Islet of Langerhans (tissue), 1 donor: ENCODE data around the gene KIRREL3.

ENCODE experiments used
- FAIRE-seq: peaks from one replicate; lab custom pipeline; 2011; peaks lifted over from hg19 to GRCh38; lab: Jason Lieb, UNC

The KIRREL3 gene

GRCh38 chr11:126573325-126573978, 427.1 kb downstream of the KIRREL3 start:
- no peak for FAIRE-seq

- no peak for FAIRE-seq
Observed at GRCh38 chr11:126570489-126570888, 430.1 kb downstream of the KIRREL3 start.

- FAIRE-seq, result no peak
Observed at GRCh38 chr11:126567419-126567818, 433.2 kb downstream of the KIRREL3 start.

- no peak for FAIRE-seq
Observed at GRCh38 chr11:126564566-126564965, 436.0 kb downstream of the KIRREL3 start.

- FAIRE-seq, result no peak
Observed at GRCh38 chr11:126561327-126561893, 439.2 kb downstream of the KIRREL3 start.

GRCh38 chr11:126560221-126560620, 440.3 kb downstream of the KIRREL3 start:
- FAIRE-seq, result no peak

DNA sequence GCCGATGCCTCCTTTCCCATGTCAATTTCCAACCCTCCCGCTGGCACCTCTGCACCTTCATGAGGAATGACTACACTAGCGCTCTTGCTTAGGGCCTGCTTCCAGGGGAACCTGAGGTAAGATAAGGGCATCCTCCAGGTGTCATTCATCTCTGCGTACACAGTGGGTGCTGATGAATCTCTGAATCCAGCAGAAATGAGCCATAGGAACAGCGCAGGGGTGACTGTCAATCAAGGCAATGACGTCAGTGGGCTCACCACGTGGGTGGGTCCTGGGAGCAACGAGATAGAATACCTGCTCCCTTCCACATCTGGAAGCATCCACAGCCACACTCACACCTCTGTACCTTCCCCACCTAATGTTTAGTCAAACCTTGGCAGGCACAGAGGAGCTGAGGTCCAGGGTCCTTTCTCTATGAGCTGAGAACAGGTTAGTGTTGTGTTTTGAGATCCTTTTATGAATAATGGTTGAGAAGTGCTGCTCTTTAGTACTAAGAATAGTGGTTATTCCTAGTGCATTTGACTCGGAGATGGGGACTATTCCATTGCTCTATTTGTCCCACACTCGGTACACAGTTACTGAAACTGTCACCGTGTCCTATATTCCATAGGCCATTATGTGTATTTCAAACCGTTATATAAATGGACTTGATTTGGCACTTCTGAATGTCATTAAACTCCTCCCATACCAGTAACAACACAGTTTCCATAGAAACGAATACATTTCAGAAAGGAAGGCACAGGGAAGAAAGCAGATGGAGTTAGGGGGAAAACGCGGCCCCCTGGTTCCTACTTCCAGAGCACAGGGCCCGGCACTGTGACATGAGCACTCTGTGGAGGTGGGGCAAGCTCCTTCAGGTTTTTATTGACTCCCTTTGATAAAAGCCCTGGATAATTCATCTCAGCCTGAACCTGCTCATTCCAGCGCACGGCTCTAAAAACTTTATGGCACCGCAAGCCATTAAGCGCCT, 451.7 kb downstream of the KIRREL3 start:
- no peak for FAIRE-seq

- FAIRE-seq, result no peak
Observed at GRCh38 chr11:126547691-126548090, 452.9 kb downstream of the KIRREL3 start.

GRCh38 chr11:126547161-126547560, 453.4 kb downstream of the KIRREL3 start:
- FAIRE-seq, result no peak

- FAIRE-seq, result no peak
Observed at GRCh38 chr11:126546694-126547093, 453.9 kb downstream of the KIRREL3 start.

DNA sequence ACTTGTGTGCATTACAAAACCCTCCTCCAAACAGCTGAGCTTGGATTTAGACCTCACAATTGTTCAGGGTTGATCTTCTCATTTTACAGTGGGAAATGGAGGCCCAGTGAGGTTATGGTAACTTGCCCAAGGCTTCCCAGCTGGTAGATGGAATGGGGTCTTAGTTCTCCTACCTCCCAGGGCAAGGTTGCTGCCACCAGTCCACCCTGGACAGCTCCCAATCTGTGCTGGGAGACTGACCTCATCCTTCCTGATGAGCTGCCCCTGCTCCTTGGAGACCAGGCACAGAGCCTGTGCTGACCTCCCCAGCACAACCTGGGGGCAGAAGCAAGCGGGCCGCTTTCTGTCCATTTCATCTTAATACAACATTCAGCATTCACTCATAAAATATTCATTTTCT, 454.4 kb downstream of the KIRREL3 start:
- FAIRE-seq, result no peak

- FAIRE-seq, result no peak
Observed at GRCh38 chr11:126545057-126545555, 455.5 kb downstream of the KIRREL3 start.

- no peak for FAIRE-seq
Observed at GRCh38 chr11:126544108-126545056, 456.2 kb downstream of the KIRREL3 start.

DNA sequence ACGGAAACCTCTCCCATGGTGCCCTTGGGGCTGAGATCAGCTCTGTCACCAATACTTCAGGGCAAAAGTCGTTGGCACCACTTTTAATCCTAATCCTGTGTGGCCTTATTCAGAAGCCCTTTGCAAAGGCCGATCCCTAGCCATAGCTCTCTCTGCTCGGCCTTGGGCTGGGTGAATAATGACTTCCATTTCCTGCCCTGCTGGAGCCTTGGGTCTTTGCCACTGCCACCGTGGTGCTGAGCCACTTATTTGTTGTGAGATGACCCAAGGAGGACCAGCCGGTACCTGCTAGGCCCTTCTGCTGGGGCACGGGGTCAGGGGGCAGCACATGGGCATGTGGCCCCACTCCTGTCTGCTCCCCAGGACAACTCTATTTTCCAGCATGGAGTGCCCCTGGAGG, 456.9 kb downstream of the KIRREL3 start:
- no peak for FAIRE-seq

DNA sequence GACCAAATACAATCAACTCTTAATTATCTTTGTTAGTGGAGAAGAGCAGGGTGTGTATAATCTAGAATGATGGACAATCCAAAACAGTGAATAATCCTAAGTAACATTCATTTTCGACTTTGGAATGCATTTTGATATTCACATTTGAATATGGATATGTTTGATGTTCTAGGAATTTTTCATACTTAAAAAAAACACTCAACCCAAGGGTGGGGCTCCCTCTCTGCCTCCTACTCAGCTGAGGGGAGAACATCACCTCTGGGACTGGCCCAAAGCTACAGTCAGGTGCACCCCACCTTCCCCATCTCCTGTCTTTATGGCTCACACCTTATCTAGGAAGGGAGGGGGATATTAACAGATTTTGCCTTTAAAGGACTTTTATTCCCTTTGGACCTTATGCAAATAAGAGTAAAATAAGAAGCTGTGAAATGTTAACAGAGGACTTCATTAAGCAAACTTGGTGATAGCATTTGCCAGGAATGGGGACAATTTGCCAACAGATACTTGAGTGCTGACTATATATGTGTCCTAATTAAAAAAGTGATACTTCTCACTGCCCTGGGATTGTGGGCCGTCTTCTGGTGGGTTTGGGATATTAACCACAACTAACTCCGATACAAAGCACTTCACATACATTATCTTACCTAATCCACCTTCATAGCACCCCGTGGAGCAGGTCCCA, 458.1 kb downstream of the KIRREL3 start:
- no peak for FAIRE-seq

DNA sequence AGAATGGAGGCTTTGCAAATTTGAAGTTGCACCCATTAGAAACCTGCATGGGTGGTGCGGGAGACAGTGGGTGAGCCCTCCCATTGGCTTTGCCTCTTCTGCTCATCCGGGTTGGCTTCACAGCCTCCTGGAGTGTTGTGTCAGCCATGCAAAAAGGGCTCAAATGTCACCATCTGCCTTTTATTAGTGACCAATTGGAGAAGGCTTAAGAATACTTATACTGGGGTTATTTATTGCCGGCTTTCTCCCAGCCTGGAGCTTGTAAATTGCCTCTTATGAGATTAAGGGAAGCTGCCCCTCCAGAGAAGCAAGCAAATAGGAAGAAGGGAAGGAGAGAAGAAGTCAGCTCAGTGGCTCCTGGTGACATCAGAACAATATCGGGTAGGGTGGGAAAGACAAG, 462.5 kb downstream of the KIRREL3 start:
- no peak for FAIRE-seq

- no peak for FAIRE-seq
Observed at GRCh38 chr11:126537492-126537891, 463.1 kb downstream of the KIRREL3 start.

- no peak for FAIRE-seq
Observed at GRCh38 chr11:126534141-126534805, 466.3 kb downstream of the KIRREL3 start.

- FAIRE-seq, result no peak
Observed at GRCh38 chr11:126533560-126533959, 467.0 kb downstream of the KIRREL3 start.

DNA sequence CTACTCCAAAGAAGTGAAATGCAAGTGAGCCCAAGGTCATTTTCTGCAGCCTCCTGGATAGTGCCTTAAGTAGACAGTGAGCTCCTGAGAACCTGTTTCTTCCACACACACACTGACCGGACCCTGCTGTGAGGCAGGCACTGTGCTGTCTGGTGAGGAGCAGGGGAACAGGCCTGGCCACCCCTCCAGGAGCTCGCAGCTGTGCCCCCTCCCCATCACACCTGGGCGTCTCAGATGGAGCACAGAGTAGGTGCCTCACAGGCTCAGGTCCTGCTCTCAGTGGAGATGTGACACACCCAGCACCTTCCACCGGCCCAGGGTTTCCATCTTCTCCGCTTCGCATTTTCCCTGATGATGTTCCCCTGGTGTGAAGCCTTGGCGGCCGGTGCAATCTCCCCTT, 470.2 kb downstream of the KIRREL3 start:
- no peak for FAIRE-seq

- FAIRE-seq, result no peak
Observed at GRCh38 chr11:126529037-126529436, 471.5 kb downstream of the KIRREL3 start.
